AG09319 (cell line): ENCODE data around the gene GPR15LG.

ENCODE experiments used
- DNase-seq: peaks from one replicate; pipeline ENCODE4 v3.0.0-alpha.2; 2010; ENCODE audit warnings: low read depth; ENCODE audit errors: extremely low read depth
- CTCF ChIP-seq: IDR thresholded peaks from 2 replicates; pipeline ENCODE4 v1.5.1; 2011; ENCODE audit warnings: low read depth, mild to moderate bottlenecking, inconsistent platforms, low read length, moderate library complexity

GPR15LG gene

GRCh38 chr10:84213076-84213475, 39.5 kb downstream of the GPR15LG start:
- TF ChIP-seq CTCF = no peak

GRCh38 chr10:84214046-84214572, 40.5 kb downstream of the GPR15LG start:
- no peak for TF ChIP-seq CTCF

More at GRCh38 chr10:84213076-84213475, 39.5 kb downstream of the GPR15LG start:
- DNase-seq = no peak

GRCh38 chr10:84214612-84215235, 41.1 kb downstream of the GPR15LG start:
- no peak for DNase-seq
- no peak; the same call in none of the 2 replicates for TF ChIP-seq CTCF

More at GRCh38 chr10:84214046-84214572, 40.5 kb downstream of the GPR15LG start:
- DNase-seq = no peak

- DNase-seq = no peak
- no peak for TF ChIP-seq CTCF
Observed at GRCh38 chr10:84216834-84217233, 43.2 kb downstream of the GPR15LG start.

GRCh38 chr10:84217746-84218145, 44.1 kb downstream of the GPR15LG start:
- DNase-seq = no peak
- no peak for TF ChIP-seq CTCF

- TF ChIP-seq CTCF = no peak
- no peak for DNase-seq
Observed at GRCh38 chr10:84221916-84222315, 48.3 kb downstream of the GPR15LG start.

- DNase-seq = no peak
- TF ChIP-seq CTCF = no peak
Observed at GRCh38 chr10:84224411-84225028, 50.9 kb downstream of the GPR15LG start.
